OCI-LY7 (cell line): ENCODE results near the gene CNOT6.

Experiments used
- EZH2phosphoT487 ChIP-seq: fragments of 200-600 bp; sonication (generic); IDR thresholded peaks from 2 replicates; pipeline ENCODE4 v1.6.1; 2018; ENCODE audit warnings: low read depth, borderline replicate concordance, mild to moderate bottlenecking, mixed run types, antibody characterized with exemption, low read length, moderate library complexity, mixed read lengths
- TF ChIP-seq, protein P1 (sequence below): fragments of 200-600 bp; sonication (generic); conservative IDR thresholded peaks from 2 replicates; pipeline ENCODE4 v1.5.1; 2014; ENCODE audit warnings: mild to moderate bottlenecking, antibody characterized with exemption, low read length, moderate library complexity, mixed read lengths

DNA sequence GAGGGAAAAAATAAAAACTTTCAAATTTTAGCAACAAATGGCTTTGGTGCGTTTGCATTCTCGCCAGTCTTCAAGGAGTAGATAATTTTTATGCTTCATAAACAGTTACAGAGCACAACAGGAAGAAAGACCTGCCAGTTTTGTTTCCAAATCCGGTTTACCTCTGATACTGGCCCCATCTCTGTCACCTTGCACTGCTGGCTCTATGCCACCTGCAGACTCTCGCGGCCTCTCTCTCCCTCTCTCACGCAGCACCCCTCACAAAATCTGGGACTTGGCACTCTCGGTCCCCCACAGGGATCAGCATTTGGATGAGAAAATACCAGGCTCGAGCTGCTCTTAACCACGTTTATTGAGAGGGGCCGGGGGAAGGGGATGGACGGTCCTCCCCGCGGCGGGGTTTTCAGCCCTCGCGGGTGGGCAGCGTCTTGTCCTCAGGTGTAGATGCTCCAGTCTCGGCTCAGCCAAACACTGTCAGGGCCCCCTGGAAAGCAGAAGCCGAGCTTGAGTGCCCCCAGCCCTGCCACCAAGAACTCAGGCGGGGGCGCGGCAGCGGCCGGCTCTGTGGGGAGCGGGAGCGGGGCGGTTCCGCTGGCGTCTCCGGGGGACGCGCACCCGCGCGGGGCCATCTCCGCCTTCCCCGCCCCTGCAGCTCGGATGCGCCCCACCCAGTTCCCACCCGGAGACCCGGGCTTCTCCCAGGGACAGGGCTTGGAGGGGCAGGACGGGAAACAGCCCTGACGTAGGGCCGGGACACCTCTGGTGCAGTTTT, 95.8 kb downstream of the CNOT6 start:
- TF ChIP-seq, protein P1, sequence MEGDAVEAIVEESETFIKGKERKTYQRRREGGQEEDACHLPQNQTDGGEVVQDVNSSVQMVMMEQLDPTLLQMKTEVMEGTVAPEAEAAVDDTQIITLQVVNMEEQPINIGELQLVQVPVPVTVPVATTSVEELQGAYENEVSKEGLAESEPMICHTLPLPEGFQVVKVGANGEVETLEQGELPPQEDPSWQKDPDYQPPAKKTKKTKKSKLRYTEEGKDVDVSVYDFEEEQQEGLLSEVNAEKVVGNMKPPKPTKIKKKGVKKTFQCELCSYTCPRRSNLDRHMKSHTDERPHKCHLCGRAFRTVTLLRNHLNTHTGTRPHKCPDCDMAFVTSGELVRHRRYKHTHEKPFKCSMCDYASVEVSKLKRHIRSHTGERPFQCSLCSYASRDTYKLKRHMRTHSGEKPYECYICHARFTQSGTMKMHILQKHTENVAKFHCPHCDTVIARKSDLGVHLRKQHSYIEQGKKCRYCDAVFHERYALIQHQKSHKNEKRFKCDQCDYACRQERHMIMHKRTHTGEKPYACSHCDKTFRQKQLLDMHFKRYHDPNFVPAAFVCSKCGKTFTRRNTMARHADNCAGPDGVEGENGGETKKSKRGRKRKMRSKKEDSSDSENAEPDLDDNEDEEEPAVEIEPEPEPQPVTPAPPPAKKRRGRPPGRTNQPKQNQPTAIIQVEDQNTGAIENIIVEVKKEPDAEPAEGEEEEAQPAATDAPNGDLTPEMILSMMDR: no peak
- TF ChIP-seq EZH2phosphoT487: no peak
